ENCODE measurements around the gene CLDND2. TPM values are rescaled to one million over a fixed set of nuclear protein-coding genes. Genes with fewer than 3 reads are reported as not detected.

CLDND2 gene
- total RNA-seq, 1 experiment from 2014 or later: 0.95 TPM

GRCh38 chr19:51317968-51318367 is 50.8 kb downstream of the CLDND2 start:
- Histone ChIP-seq H3K27ac (ENCODE audit: low read length) (no peak overlapping the region), H3K9me3 (ENCODE audit: low read length) (no peaks in the 10 kb centered on the region), H3K79me2 (ENCODE audit: low read length) (no peaks in the 10 kb centered on the region), H4K20me1 (ENCODE audit: low read length) (no peaks in the 10 kb centered on the region), H3K4me2 (ENCODE audit: low read length) (no peak overlapping the region), H3K4me3 (ENCODE audit: low read length) (no peak overlapping the region), H3K4me1 (ENCODE audit: insufficient read depth, low read length) (no peaks in the 10 kb centered on the region), H3K9ac (ENCODE audit: low read length) (no peak overlapping the region), H3F3A (ENCODE audit: low read length, unreplicated experiment) (no peaks in the 10 kb centered on the region), H3K36me3 (ENCODE audit: low read depth, low read length) (no peaks in the 10 kb centered on the region), H3K27me3 (ENCODE audit: low read length) (peaks cover 33% of the 10 kb centered on the region), H3K9me2 (replicated peaks; ENCODE audit: low read length) (no peaks in the 10 kb centered on the region), H2AFZ (ENCODE audit: low read length) (no peak overlapping the region)
- TF ChIP-seq EZH2 (IDR thresholded peaks at IDR 0.05; ENCODE audit: low read length, unreplicated experiment) (no peak), EZH2phosphoT487 (IDR thresholded peaks at IDR 0.05; ENCODE audit: borderline replicate concordance, low read length) (no peak), CTCF (conservative IDR thresholded peaks at IDR 0.05; ENCODE audit: low read depth, low read length) (no peak)
- CTCF ChIA-PET: no interaction called here
- ATAC-seq (no peak), DNase-seq (no peak)
- POLR2A ChIA-PET (ENCODE audit: unreplicated experiment): no interaction called here
- BruUV-seq (replicated peaks): no TSS peak
- intact Hi-C loops (cut with micrococcal nuclease): no loop called here

GRCh38 chr19:51317376-51317775 is 51.4 kb downstream of the CLDND2 start:
- intact Hi-C loops (cut with micrococcal nuclease): no loop called here
- H2AFZ ChIP-seq (ENCODE audit: low read length): no peak overlapping the region
- ATAC-seq: no peak
- H3K9me3 ChIP-seq (ENCODE audit: low read length): no peaks in the 10 kb centered on the region
- H3K36me3 ChIP-seq (ENCODE audit: low read depth, low read length): no peaks in the 10 kb centered on the region
- H3K79me2 ChIP-seq (ENCODE audit: low read length): no peaks in the 10 kb centered on the region
- no peaks in the 10 kb centered on the region for H3K9me2 ChIP-seq (replicated peaks; ENCODE audit: low read length)
- POLR2A ChIA-PET (ENCODE audit: unreplicated experiment): no interaction called here
- no peak for DNase-seq
- H4K20me1 ChIP-seq (ENCODE audit: low read length): no peaks in the 10 kb centered on the region
- no peaks in the 10 kb centered on the region for H3K4me1 ChIP-seq (ENCODE audit: insufficient read depth, low read length)
- no TSS peak for BruUV-seq (replicated peaks)
- CTCF ChIA-PET: no interaction called here
- TF ChIP-seq EZH2phosphoT487 (IDR thresholded peaks at IDR 0.05; ENCODE audit: borderline replicate concordance, low read length) (no peak), CTCF (conservative IDR thresholded peaks at IDR 0.05; ENCODE audit: low read depth, low read length) (no peak), EZH2 (IDR thresholded peaks at IDR 0.05; ENCODE audit: low read length, unreplicated experiment) (no peak)
- H3K4me3 ChIP-seq (ENCODE audit: low read length): no peak overlapping the region
- no peaks in the 10 kb centered on the region for H3F3A ChIP-seq (ENCODE audit: low read length, unreplicated experiment)
- H3K9ac ChIP-seq (ENCODE audit: low read length): no peak overlapping the region
- no peak overlapping the region for H3K4me2 ChIP-seq (ENCODE audit: low read length)
- H3K27ac ChIP-seq (ENCODE audit: low read length): no peak overlapping the region
- H3K27me3 ChIP-seq (ENCODE audit: low read length): peaks cover 33% of the 10 kb centered on the region

Other genes starting within 250 kb of the CLDND2 start
- gene SIGLEC9, start 244.1 kb downstream of the CLDND2 start, total RNA-seq (2014; rRNA removed): not detected in 2 replicates
- gene SIGLEC7, start 226.7 kb downstream of the CLDND2 start, total RNA-seq (2014; rRNA removed): not detected in 2 replicates
- gene CD33, start 143.9 kb downstream of the CLDND2 start, total RNA-seq (2014; rRNA removed): 2.2 and 6.0 TPM in 2 replicates
- not detected in 2 replicates for gene SIGLECL1, start 117.9 kb downstream of the CLDND2 start, total RNA-seq (2014; rRNA removed)
- not detected in 2 replicates for gene IGLON5, start 57.4 kb downstream of the CLDND2 start, total RNA-seq (2014; rRNA removed)
- 3.1 and 3.5 TPM in 2 replicates for gene VSIG10L, start 26.9 kb downstream of the CLDND2 start, total RNA-seq (2014; rRNA removed)
- 249 and 320 TPM in 2 replicates for gene ETFB, start 2.6 kb downstream of the CLDND2 start, total RNA-seq (2014; rRNA removed)
- not detected in 2 replicates for gene NKG7, start 3.7 kb upstream of the CLDND2 start, total RNA-seq (2014; rRNA removed)
- gene LIM2, start 19.0 kb upstream of the CLDND2 start, total RNA-seq (2014; rRNA removed): not detected in 2 replicates
- not detected in 2 replicates for gene C19orf84, start 21.6 kb upstream of the CLDND2 start, total RNA-seq (2014; rRNA removed)
- gene SIGLEC10, start 48.6 kb upstream of the CLDND2 start, total RNA-seq (2014; rRNA removed): not detected in 2 replicates
- not detected in 2 replicates for gene SIGLEC8, start 89.5 kb upstream of the CLDND2 start, total RNA-seq (2014; rRNA removed)
- gene CEACAM18, start 109.5 kb upstream of the CLDND2 start, total RNA-seq (2014; rRNA removed): not detected in 2 replicates
- not detected in 2 replicates for gene SIGLEC12, start 132.8 kb upstream of the CLDND2 start, total RNA-seq (2014; rRNA removed)
- gene SIGLEC6, start 162.7 kb upstream of the CLDND2 start, total RNA-seq (2014; rRNA removed): not detected in 2 replicates
- gene ZNF175, start 202.3 kb upstream of the CLDND2 start, total RNA-seq (2014; rRNA removed): 7.5 and 8.5 TPM in 2 replicates

Data from PC-3 (cell line).